ENCODE measurements around the gene SYNPR.

GRCh38 chr3:63295356-63295755, 17.2 kb downstream of the SYNPR start:
- TF ChIP-seq, protein P1, sequence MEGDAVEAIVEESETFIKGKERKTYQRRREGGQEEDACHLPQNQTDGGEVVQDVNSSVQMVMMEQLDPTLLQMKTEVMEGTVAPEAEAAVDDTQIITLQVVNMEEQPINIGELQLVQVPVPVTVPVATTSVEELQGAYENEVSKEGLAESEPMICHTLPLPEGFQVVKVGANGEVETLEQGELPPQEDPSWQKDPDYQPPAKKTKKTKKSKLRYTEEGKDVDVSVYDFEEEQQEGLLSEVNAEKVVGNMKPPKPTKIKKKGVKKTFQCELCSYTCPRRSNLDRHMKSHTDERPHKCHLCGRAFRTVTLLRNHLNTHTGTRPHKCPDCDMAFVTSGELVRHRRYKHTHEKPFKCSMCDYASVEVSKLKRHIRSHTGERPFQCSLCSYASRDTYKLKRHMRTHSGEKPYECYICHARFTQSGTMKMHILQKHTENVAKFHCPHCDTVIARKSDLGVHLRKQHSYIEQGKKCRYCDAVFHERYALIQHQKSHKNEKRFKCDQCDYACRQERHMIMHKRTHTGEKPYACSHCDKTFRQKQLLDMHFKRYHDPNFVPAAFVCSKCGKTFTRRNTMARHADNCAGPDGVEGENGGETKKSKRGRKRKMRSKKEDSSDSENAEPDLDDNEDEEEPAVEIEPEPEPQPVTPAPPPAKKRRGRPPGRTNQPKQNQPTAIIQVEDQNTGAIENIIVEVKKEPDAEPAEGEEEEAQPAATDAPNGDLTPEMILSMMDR (IDR thresholded peaks at IDR 0.05), result no peak
- TF ChIP-seq POLR2A (IDR thresholded peaks at IDR 0.05), result no peak

Data from right lobe of liver (tissue), 4 donors.